IPS-NIHi7 (cell line): Measurements from ENCODE around the gene ACP3.
"Not testable (repeated sequence)": the region's sequence is repeated elsewhere in the genome, so short reads cannot be mapped to it uniquely, and the experiment has no call there.

Experiments used
- DNase-seq: peaks from one replicate; pipeline ENCODE4 v3.0.0; 2012; ENCODE audit warnings: mixed read lengths; ENCODE audit errors: extremely low spot score

Gene ACP3

GRCh38 chr3:132360717-132361116 is 43.5 kb downstream of the ACP3 start:
- no peak for DNase-seq

GRCh38 chr3:132362329-132362728 is 45.1 kb downstream of the ACP3 start:
- no peak for DNase-seq

GRCh38 chr3:132368515-132368914 is 51.3 kb downstream of the ACP3 start:
- DNase-seq, result no peak

- no peak for DNase-seq
Observed at GRCh38 chr3:132368962-132369361, 51.8 kb downstream of the ACP3 start.

GRCh38 chr3:132376945-132377354 is 59.7 kb downstream of the ACP3 start:
- DNase-seq, result not testable (repeated sequence)

GRCh38 chr3:132378048-132378762 is 61.0 kb downstream of the ACP3 start:
- no peak for DNase-seq

- no peak for DNase-seq
Observed at GRCh38 chr3:132378846-132379245, 61.6 kb downstream of the ACP3 start.

GRCh38 chr3:132380920-132381319 is 63.7 kb downstream of the ACP3 start:
- DNase-seq, result no peak

- no peak for DNase-seq
Observed at GRCh38 chr3:132381348-132381944, 64.2 kb downstream of the ACP3 start.

GRCh38 chr3:132382267-132382666 is 65.1 kb downstream of the ACP3 start:
- DNase-seq, result peak; percentile 15

GRCh38 chr3:132382688-132383194 is 65.5 kb downstream of the ACP3 start:
- no peak for DNase-seq

GRCh38 chr3:132386259-132386658 is 69.1 kb downstream of the ACP3 start:
- DNase-seq, result no peak

- not testable (repeated sequence) for DNase-seq
Observed at GRCh38 chr3:132392675-132393074, 75.5 kb downstream of the ACP3 start.

- no peak for DNase-seq
Observed at GRCh38 chr3:132394320-132394719, 77.1 kb downstream of the ACP3 start.

GRCh38 chr3:132395126-132395525 is 77.9 kb downstream of the ACP3 start:
- peak; percentile 19 for DNase-seq

- no peak for DNase-seq
Observed at GRCh38 chr3:132396255-132396654, 79.0 kb downstream of the ACP3 start.

GRCh38 chr3:132396776-132397175 is 79.6 kb downstream of the ACP3 start:
- DNase-seq, result not testable (repeated sequence)

- DNase-seq, result peak; percentile 74
Observed at GRCh38 chr3:132399054-132399929, 82.1 kb downstream of the ACP3 start.

- DNase-seq, result no peak
Observed at GRCh38 chr3:132401255-132401654, 84.0 kb downstream of the ACP3 start.

- DNase-seq, result no peak
Observed at GRCh38 chr3:132404276-132404675, 87.1 kb downstream of the ACP3 start.

GRCh38 chr3:132405188-132405587 is 88.0 kb downstream of the ACP3 start:
- DNase-seq, result no peak

GRCh38 chr3:132405609-132406299 is 88.5 kb downstream of the ACP3 start:
- DNase-seq, result no peak
